Neural cell (in vitro differentiated cells): ENCODE results near the gene RUFY4. TPM values are rescaled to one million over a fixed set of nuclear protein-coding genes. Genes with fewer than 3 reads are reported as not detected.

Experiments
- H2AFZ ChIP-seq: fragments of 200-600, 300-800 bp; sonication (generic), shearing (Covaris generic); 2 replicates; pipeline ENCODE4 v1.6.0; 2014; ENCODE audit warnings: low read depth, mild to moderate bottlenecking, antibody characterized with exemption, low read length, moderate library complexity
- H3F3A ChIP-seq: fragments of 200-600 bp; shearing (Covaris generic); 2 replicates; pipeline ENCODE4 v1.6.1; 2016; ENCODE audit warnings: mild to moderate bottlenecking, moderate library complexity, mixed read lengths, antibody characterized with exemption, low read length; ENCODE audit not compliant: insufficient read depth, poor library complexity, severe bottlenecking
- H3K27ac ChIP-seq: fragments of 200-600, 300-800 bp; sonication (generic), shearing (Covaris generic); 2 replicates; pipeline ENCODE4 v1.5.1; 2014; ENCODE audit warnings: mild to moderate bottlenecking, low read length, moderate library complexity
- H3K27me3 ChIP-seq: fragments of 300-800, 200-600 bp; sonication (generic), shearing (Covaris generic); 2 replicates; pipeline ENCODE4 v1.6.0; 2014; ENCODE audit warnings: mild to moderate bottlenecking, low read depth, low read length, moderate library complexity; ENCODE audit not compliant: insufficient read depth
- H3K36me3 ChIP-seq: fragments of 300-800, 200-600 bp; sonication (generic), shearing (Covaris generic); 2 replicates; pipeline ENCODE4 v1.5.1; 2014; ENCODE audit warnings: mild to moderate bottlenecking, antibody characterized with exemption, low read length, moderate library complexity; ENCODE audit not compliant: insufficient read depth
- H3K4me2 ChIP-seq: fragments of 300-800, 200-600 bp; sonication (generic), shearing (Covaris generic); 2 replicates; pipeline ENCODE4 v1.6.0; 2014; ENCODE audit warnings: mild to moderate bottlenecking, low read length
- H3K4me3 ChIP-seq: fragments of 300-800, 200-600 bp; sonication (generic), shearing (Covaris generic); 2 replicates; pipeline ENCODE4 v1.5.1; 2014; ENCODE audit warnings: mild to moderate bottlenecking, low read length, moderate library complexity
- H3K79me2 ChIP-seq: fragments of 200-600 bp; shearing (Covaris generic); replicated peaks from 2 replicates; pipeline ENCODE4 v1.6.0; 2014; ENCODE audit warnings: mild to moderate bottlenecking, low read length, moderate library complexity; ENCODE audit not compliant: insufficient read depth
- H3K9ac ChIP-seq: fragments of 300-800, 200-600 bp; sonication (generic), shearing (Covaris generic); 2 replicates; pipeline ENCODE4 v1.6.1; 2016; ENCODE audit warnings: mild to moderate bottlenecking, low read length, mixed read lengths
- H3K9me2 ChIP-seq: fragments of 200-600 bp; shearing (Covaris generic); 2 replicates; pipeline ENCODE4 v1.6.1; 2016; ENCODE audit warnings: mild to moderate bottlenecking, low read length, mixed read lengths; ENCODE audit not compliant: insufficient read depth
- H3K9me3 ChIP-seq: fragments of 200-600, 300-800 bp; sonication (generic), shearing (Covaris generic); 2 replicates; pipeline ENCODE4 v1.6.1; 2016; ENCODE audit warnings: mild to moderate bottlenecking, mixed run types, low read length, moderate library complexity, mixed read lengths
- H4K20me1 ChIP-seq: fragments of 200-600 bp; shearing (Covaris generic); 2 replicates; pipeline ENCODE4 v1.6.1; 2016; ENCODE audit warnings: mild to moderate bottlenecking, mixed run types; ENCODE audit not compliant: insufficient read depth
- EP300 ChIP-seq: fragments of 450-650 bp; conservative IDR thresholded peaks from 2 replicates; pipeline ENCODE4 v1.6.1; 2014; ENCODE audit warnings: antibody characterized with exemption, mild to moderate bottlenecking, moderate library complexity; ENCODE audit not compliant: poor library complexity, severe bottlenecking
- EZH2 ChIP-seq: fragments of 200-600, 300-800 bp; shearing (Covaris generic), sonication (generic); IDR thresholded peaks from 2 replicates; pipeline ENCODE4 v1.6.1; 2014; ENCODE audit warnings: antibody characterized with exemption, low read length, borderline replicate concordance, mild to moderate bottlenecking; ENCODE audit not compliant: insufficient read depth, poor library complexity, severe bottlenecking
- MXI1 ChIP-seq: fragments of 450-650 bp; conservative IDR thresholded peaks from 2 replicates; pipeline ENCODE4 v1.6.1; 2014; ENCODE audit warnings: antibody characterized with exemption, mild to moderate bottlenecking; ENCODE audit not compliant: poor library complexity, severe bottlenecking
- POLR2AphosphoS5 ChIP-seq: IDR thresholded peaks from 2 replicates; pipeline ENCODE4 v1.6.1; 2012
- RAD21 ChIP-seq: fragments of 450-650 bp; conservative IDR thresholded peaks from 2 replicates; pipeline ENCODE4 v1.6.1; 2014; ENCODE audit warnings: antibody characterized with exemption, mild to moderate bottlenecking, moderate library complexity
- TAF1 ChIP-seq: IDR thresholded peaks from 2 replicates; pipeline ENCODE4 v1.6.1; 2012; ENCODE audit warnings: low read depth
- polyA plus RNA-seq: library from polyadenylated mRNA; depleted of rRNA; stranded (reverse); fragments of >200 nt; gene quantifications from 2 replicates; pipeline ENCODE4 v1.2.3, GENCODE V29; 2014
- TF ChIP-seq, protein P1 (sequence below): IDR thresholded peaks from 2 replicates; pipeline ENCODE4 v1.6.1; 2012; ENCODE audit warnings: borderline replicate concordance
- TF ChIP-seq, protein P2 (sequence below): fragments of 450-650 bp; IDR thresholded peaks from 2 replicates; pipeline ENCODE4 v1.5.1; 2014; ENCODE audit warnings: antibody characterized with exemption, mild to moderate bottlenecking, moderate library complexity; ENCODE audit not compliant: poor library complexity, severe bottlenecking

RUFY4 gene
- polyA plus RNA-seq, 1 donor from 2014 or later, result not detected

DNA sequence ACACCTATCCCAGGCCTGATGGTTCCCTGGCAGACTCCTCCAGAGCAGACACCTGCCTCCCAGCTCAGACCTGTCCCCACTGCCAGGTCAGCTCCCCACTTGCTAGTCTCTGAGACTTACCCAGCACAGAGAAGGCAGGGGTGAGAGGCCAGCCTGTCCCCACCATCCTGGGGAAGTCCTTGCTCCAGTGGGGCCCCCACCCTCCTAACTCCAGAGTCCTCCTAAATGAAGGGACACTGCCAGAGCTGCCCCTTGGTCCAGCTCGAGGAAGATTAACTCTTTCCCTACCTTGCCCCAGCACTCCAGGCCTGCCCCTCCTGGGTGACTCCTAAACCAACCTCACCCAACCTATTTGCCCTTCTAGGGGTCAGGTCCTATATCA lies 35.9 kb upstream of the RUFY4 start:
- no peak overlapping the region for H3K4me2 ChIP-seq
- H3K9me3 ChIP-seq, result no peaks in the 10 kb centered on the region
- no peaks in the 10 kb centered on the region for H3F3A ChIP-seq
- TF ChIP-seq MXI1 (no peak), TAF1 (no peak), EP300 (no peak)
- H3K27ac ChIP-seq, result no peak overlapping the region
- H3K79me2 ChIP-seq, result no peaks in the 10 kb centered on the region
- no peak overlapping the region for H2AFZ ChIP-seq
- no peaks in the 10 kb centered on the region for H3K9me2 ChIP-seq
- peaks cover 19% of the 10 kb centered on the region for H3K27me3 ChIP-seq
- H3K4me3 ChIP-seq, result no peak overlapping the region
- H3K9ac ChIP-seq, result no peak overlapping the region
- no peaks in the 10 kb centered on the region for H3K36me3 ChIP-seq
- no peaks in the 10 kb centered on the region for H4K20me1 ChIP-seq

DNA sequence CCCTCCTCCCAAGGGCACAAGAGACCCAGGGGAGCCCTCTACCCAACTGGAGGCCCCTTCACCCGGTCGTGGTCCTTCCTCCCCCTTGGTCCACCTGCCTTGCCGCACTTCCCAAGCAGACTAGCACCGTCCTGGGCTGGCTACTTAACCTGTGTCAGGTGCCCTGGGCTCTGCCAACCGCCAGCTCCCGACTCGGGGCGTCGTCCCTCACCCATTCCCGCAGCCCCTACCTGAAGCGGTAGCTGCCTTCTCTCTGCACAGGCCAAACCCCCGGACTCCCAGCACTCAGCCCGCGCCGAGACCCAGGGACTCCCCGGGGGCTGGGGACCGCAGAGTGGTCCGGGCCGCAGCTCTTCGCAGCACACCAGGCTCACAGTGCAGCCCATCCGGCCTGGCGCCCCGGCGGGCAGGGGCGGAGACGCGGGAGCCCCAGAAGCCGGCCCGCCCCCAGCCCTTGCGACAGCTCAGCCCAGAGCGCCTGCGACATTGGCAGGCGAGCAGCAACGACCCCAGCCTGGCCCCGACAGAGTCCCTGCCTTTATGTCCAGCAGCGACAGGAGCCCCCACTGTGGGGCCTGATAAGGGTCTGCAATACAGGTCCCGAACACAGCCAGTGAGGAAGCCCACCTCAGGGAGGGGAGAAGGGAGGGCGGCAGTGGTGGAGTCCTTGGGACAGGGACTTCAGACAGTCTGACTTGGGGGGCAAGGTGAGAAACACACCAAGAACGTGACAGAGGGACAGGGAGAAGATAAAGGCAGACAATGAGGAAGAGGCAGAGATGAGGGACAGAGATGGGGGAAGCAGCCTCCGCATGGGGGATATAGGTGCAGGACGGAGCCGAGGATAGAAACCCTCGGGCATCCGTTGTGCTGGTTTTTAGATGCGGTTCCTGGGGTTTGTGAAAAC lies 35.2 kb upstream of the RUFY4 start:
- Histone ChIP-seq H3K4me3 (no peak overlapping the region), H3K27me3 (peaks cover 19% of the 10 kb centered on the region)

More for the DNA sequence above, 35.2 kb upstream of the RUFY4 start:
- H3K9me3 ChIP-seq, result no peaks in the 10 kb centered on the region
- H2AFZ ChIP-seq, result no peak overlapping the region
- no peak overlapping the region for H3K4me2 ChIP-seq
- H3K9ac ChIP-seq, result no peak overlapping the region
- TF ChIP-seq, protein P1, sequence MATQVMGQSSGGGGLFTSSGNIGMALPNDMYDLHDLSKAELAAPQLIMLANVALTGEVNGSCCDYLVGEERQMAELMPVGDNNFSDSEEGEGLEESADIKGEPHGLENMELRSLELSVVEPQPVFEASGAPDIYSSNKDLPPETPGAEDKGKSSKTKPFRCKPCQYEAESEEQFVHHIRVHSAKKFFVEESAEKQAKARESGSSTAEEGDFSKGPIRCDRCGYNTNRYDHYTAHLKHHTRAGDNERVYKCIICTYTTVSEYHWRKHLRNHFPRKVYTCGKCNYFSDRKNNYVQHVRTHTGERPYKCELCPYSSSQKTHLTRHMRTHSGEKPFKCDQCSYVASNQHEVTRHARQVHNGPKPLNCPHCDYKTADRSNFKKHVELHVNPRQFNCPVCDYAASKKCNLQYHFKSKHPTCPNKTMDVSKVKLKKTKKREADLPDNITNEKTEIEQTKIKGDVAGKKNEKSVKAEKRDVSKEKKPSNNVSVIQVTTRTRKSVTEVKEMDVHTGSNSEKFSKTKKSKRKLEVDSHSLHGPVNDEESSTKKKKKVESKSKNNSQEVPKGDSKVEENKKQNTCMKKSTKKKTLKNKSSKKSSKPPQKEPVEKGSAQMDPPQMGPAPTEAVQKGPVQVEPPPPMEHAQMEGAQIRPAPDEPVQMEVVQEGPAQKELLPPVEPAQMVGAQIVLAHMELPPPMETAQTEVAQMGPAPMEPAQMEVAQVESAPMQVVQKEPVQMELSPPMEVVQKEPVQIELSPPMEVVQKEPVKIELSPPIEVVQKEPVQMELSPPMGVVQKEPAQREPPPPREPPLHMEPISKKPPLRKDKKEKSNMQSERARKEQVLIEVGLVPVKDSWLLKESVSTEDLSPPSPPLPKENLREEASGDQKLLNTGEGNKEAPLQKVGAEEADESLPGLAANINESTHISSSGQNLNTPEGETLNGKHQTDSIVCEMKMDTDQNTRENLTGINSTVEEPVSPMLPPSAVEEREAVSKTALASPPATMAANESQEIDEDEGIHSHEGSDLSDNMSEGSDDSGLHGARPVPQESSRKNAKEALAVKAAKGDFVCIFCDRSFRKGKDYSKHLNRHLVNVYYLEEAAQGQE, result no peak
- no peak for TF ChIP-seq MXI1
- no peak for TF ChIP-seq POLR2AphosphoS5
- no peak for TF ChIP-seq EZH2
- TF ChIP-seq RAD21, result no peak
- TF ChIP-seq, protein P2, sequence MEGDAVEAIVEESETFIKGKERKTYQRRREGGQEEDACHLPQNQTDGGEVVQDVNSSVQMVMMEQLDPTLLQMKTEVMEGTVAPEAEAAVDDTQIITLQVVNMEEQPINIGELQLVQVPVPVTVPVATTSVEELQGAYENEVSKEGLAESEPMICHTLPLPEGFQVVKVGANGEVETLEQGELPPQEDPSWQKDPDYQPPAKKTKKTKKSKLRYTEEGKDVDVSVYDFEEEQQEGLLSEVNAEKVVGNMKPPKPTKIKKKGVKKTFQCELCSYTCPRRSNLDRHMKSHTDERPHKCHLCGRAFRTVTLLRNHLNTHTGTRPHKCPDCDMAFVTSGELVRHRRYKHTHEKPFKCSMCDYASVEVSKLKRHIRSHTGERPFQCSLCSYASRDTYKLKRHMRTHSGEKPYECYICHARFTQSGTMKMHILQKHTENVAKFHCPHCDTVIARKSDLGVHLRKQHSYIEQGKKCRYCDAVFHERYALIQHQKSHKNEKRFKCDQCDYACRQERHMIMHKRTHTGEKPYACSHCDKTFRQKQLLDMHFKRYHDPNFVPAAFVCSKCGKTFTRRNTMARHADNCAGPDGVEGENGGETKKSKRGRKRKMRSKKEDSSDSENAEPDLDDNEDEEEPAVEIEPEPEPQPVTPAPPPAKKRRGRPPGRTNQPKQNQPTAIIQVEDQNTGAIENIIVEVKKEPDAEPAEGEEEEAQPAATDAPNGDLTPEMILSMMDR, result no peak
- no peak for TF ChIP-seq EP300
- no peaks in the 10 kb centered on the region for H4K20me1 ChIP-seq
- no peaks in the 10 kb centered on the region for H3K36me3 ChIP-seq
- H3K9me2 ChIP-seq, result no peaks in the 10 kb centered on the region
- no peak overlapping the region for H3K27ac ChIP-seq
- H3F3A ChIP-seq, result no peaks in the 10 kb centered on the region
- no peaks in the 10 kb centered on the region for H3K79me2 ChIP-seq
